HG02840 (cell line): ENCODE results near the gene GABRA5.
"Not testable (repeated sequence)": the region's sequence is repeated elsewhere in the genome, so short reads cannot be mapped to it uniquely, and the experiment has no call there.

ENCODE experiments used
- ATAC-seq: cut with Tn5 transposase; IDR thresholded peaks from one replicate; pipeline ENCODE4 v1.9.1; 2021; ENCODE audit warnings: mild to moderate bottlenecking, moderate library complexity, moderate number of reproducible peaks; ENCODE audit not compliant: unreplicated experiment, low FRiP score

The GABRA5 gene

GRCh38 chr15:26874774-26875475, 8.1 kb downstream of the GABRA5 start:
- ATAC-seq: no peak

- ATAC-seq: no peak
These were observed 8.6 kb downstream of the GABRA5 start for GRCh38 chr15:26875476-26875850.

GRCh38 chr15:26877831-26878230, 11.0 kb downstream of the GABRA5 start:
- ATAC-seq: no peak

- ATAC-seq: no peak
These were observed 12.8 kb downstream of the GABRA5 start for GRCh38 chr15:26879706-26880105.

- no peak for ATAC-seq
These were observed 15.2 kb downstream of the GABRA5 start for GRCh38 chr15:26882112-26882511.

GRCh38 chr15:26882616-26883365, 15.9 kb downstream of the GABRA5 start:
- no peak for ATAC-seq

- ATAC-seq: no peak
These were observed 16.6 kb downstream of the GABRA5 start for GRCh38 chr15:26883466-26883865.

GRCh38 chr15:26886566-26886965, 19.7 kb downstream of the GABRA5 start:
- no peak for ATAC-seq

GRCh38 chr15:26887926-26888666, 21.2 kb downstream of the GABRA5 start:
- no peak for ATAC-seq

- no peak for ATAC-seq
These were observed 21.9 kb downstream of the GABRA5 start for GRCh38 chr15:26888761-26889160.

- ATAC-seq: no peak
These were observed 22.5 kb downstream of the GABRA5 start for GRCh38 chr15:26889298-26889898.

- ATAC-seq: no peak
These were observed 23.6 kb downstream of the GABRA5 start for GRCh38 chr15:26890451-26890850.

GRCh38 chr15:26890988-26891387, 24.1 kb downstream of the GABRA5 start:
- no peak for ATAC-seq

GRCh38 chr15:26891448-26892181, 24.8 kb downstream of the GABRA5 start:
- no peak for ATAC-seq

GRCh38 chr15:26892182-26892518, 25.3 kb downstream of the GABRA5 start:
- ATAC-seq: no peak

- no peak for ATAC-seq
These were observed 25.8 kb downstream of the GABRA5 start for GRCh38 chr15:26892678-26893077.

GRCh38 chr15:26893351-26894065, 26.6 kb downstream of the GABRA5 start:
- no peak for ATAC-seq

- ATAC-seq: no peak
These were observed 27.3 kb downstream of the GABRA5 start for GRCh38 chr15:26894181-26894580.

- not testable (repeated sequence) for ATAC-seq
These were observed 28.5 kb downstream of the GABRA5 start for GRCh38 chr15:26895346-26895745.

- ATAC-seq: no peak
These were observed 32.8 kb downstream of the GABRA5 start for GRCh38 chr15:26899658-26900057.
